ENCODE results near the gene PRAMEF17. TPM values are rescaled to one million over a fixed set of nuclear protein-coding genes. Genes with fewer than 3 reads are reported as not detected.
"Not testable (repeated sequence)": the region's sequence is repeated elsewhere in the genome, so short reads cannot be mapped to it uniquely, and the experiment has no call there.

PRAMEF17 gene
- total and polyA plus RNA-seq, 2 of the 8 experiments (the other 6 are each of a cell fraction or from before 2014, with no cell fraction given), result not detected

DNA sequence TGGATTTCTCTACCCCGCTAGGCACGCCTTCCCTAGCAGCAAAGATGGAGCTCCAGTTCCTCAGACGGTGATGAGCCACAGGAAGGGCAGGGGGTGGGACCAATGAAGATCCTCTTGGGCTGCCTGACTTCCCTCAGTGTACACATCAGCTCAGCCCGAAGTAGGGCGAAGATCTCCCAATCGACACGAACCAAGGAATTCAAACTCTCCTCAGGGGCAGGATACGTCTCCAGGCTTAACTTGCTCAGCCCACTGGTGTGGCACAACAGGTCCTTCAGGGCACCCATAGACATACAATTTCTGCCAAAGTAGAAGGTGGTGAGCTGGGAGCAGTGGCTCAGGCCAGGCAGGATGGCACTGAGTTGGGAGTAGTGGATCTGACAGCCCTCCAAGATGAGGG lies 46.9 kb upstream of the PRAMEF17 start:
- DNase-seq (ENCODE audit: low read depth in 1 of 2, low spot score in 2 of 2); H2AFZ ChIP-seq (ENCODE audit: low read length); H3K36me3 ChIP-seq (ENCODE audit: control insufficient read depth in 2 of 4, insufficient read depth in 4 of 4, low read length in 3 of 4); H4K8ac ChIP-seq (ENCODE audit: extremely low read depth, insufficient read depth, low read length); H2BK120ac ChIP-seq (replicated peaks; ENCODE audit: low read depth, low read length); H3K27ac ChIP-seq (ENCODE audit: low read depth, low read length); H3K4me3 ChIP-seq (ENCODE audit: extremely low read depth in 1 of 4, insufficient read depth in 2 of 4, low read depth in 3 of 4, low read length in 4 of 4); H3K9ac ChIP-seq (replicated peaks in 1 of 4; ENCODE audit: extremely low read depth in 1 of 4, low read depth in 3 of 4, low read length in 3 of 4); H3K56ac ChIP-seq (replicated peaks; ENCODE audit: insufficient read length, low read depth, low read length); H4K91ac ChIP-seq (replicated peaks; ENCODE audit: insufficient read length, low read length); FAIRE-seq; H4K20me1 ChIP-seq (replicated peaks in 1 of 2; ENCODE audit: control insufficient read depth in 1 of 2, insufficient read depth in 2 of 2, low read length in 2 of 2); H4K5ac ChIP-seq (ENCODE audit: insufficient read length, low read depth, low read length); H3K79me2 ChIP-seq (ENCODE audit: control insufficient read depth in 1 of 2, insufficient read depth in 2 of 2, low read length in 2 of 2); H3K14ac ChIP-seq (ENCODE audit: insufficient read length); H2BK5ac ChIP-seq (ENCODE audit: low read depth, low read length); H3K23me2 ChIP-seq (ENCODE audit: low read depth, low read length); H3K23ac ChIP-seq (ENCODE audit: insufficient read length); POLR2A ChIA-PET (ENCODE audit: partially characterized antibody); H3K27me3 ChIP-seq (replicated peaks in 1 of 4; ENCODE audit: control insufficient read depth in 3 of 4, extremely low read depth in 1 of 4, insufficient read depth in 3 of 4, low read length in 3 of 4); CTCF ChIA-PET (ENCODE audit: partially characterized antibody); H3K4me1 ChIP-seq (replicated peaks in 1 of 4; ENCODE audit: control insufficient read depth in 3 of 4, insufficient read depth in 4 of 4, low read length in 3 of 4); H3K4ac ChIP-seq (replicated peaks; ENCODE audit: insufficient read length, low read depth, low read length); H3K79me1 ChIP-seq (ENCODE audit: low read depth, low read length); H2BK12ac ChIP-seq (ENCODE audit: low read depth, low read length); H2BK20ac ChIP-seq (ENCODE audit: low read length); H2BK15ac ChIP-seq (ENCODE audit: low read length); H2AK5ac ChIP-seq (ENCODE audit: low read depth, low read length); H3K18ac ChIP-seq (ENCODE audit: extremely low read depth, low read length); H3K4me2 ChIP-seq (ENCODE audit: insufficient read depth in 1 of 2, low read depth in 2 of 2, low read length in 2 of 2): not testable (repeated sequence)
- 91% methylated on average over 7 of the region's 8 CpGs; no CpG with 5 or more reads in 1 of the 2 experiments for WGBS, 2 experiments (ENCODE audit: extremely low coverage in 1 of 2, insufficient coverage in 1 of 2, insufficient read length in 1 of 2, insufficient replicate concordance in 2 of 2, low coverage in 1 of 2, low lambda C conversion rate in 2 of 2, missing lambda C conversion rate in 1 of 2)
- peaks cover 0 to 25% of the 10 kb centered on the region in 2 experiments; a peak in 2 of 4 replicates for H3K9me3 ChIP-seq (ENCODE audit: insufficient read depth in 2 of 2, low read depth in 1 of 2, low read length in 1 of 2)

DNA sequence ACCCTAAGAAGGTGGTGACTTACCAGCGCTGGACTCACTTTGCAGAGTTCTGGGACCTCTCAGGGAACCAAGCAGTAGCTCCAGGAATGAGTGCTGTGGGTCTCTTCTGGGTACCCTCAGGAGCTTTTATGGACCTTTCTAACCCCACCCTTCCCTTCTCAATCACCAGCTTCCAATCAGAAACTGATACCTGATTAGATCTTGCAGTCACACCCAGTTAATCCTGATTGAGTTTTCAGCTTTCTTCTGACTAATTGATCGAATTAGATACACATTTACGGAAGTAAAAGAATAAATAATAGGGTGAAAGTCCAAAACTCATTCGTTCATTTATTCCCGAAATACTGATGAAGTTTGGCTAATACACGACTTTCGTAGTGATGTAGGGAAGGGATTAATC lies 42.4 kb upstream of the PRAMEF17 start, which contains the start of gene PRAMEF14:
Gene PRAMEF14 (minus strand): TSS at position 101 of the 400 bp plus-strand sequence. CDS start 1,820 bp downstream, outside the sequence.
- H3K4me1 ChIP-seq (replicated peaks in 1 of 4; ENCODE audit: control insufficient read depth in 3 of 4, insufficient read depth in 4 of 4, low read length in 3 of 4); H2BK120ac ChIP-seq (replicated peaks; ENCODE audit: low read depth, low read length); H3K18ac ChIP-seq (ENCODE audit: extremely low read depth, low read length); H2BK15ac ChIP-seq (ENCODE audit: low read length); H2BK12ac ChIP-seq (ENCODE audit: low read depth, low read length); H3K79me2 ChIP-seq (ENCODE audit: control insufficient read depth in 1 of 2, insufficient read depth in 2 of 2, low read length in 2 of 2); H3K27me3 ChIP-seq (replicated peaks in 1 of 4; ENCODE audit: control insufficient read depth in 3 of 4, extremely low read depth in 1 of 4, insufficient read depth in 3 of 4, low read length in 3 of 4); H3K56ac ChIP-seq (replicated peaks; ENCODE audit: insufficient read length, low read depth, low read length); H3K4ac ChIP-seq (replicated peaks; ENCODE audit: insufficient read length, low read depth, low read length); POLR2A ChIA-PET (ENCODE audit: partially characterized antibody); H3K27ac ChIP-seq (ENCODE audit: low read depth, low read length); H3K36me3 ChIP-seq (ENCODE audit: control insufficient read depth in 2 of 4, insufficient read depth in 4 of 4, low read length in 3 of 4); H4K20me1 ChIP-seq (replicated peaks in 1 of 2; ENCODE audit: control insufficient read depth in 1 of 2, insufficient read depth in 2 of 2, low read length in 2 of 2); H4K8ac ChIP-seq (ENCODE audit: extremely low read depth, insufficient read depth, low read length); H3K23ac ChIP-seq (ENCODE audit: insufficient read length); H3K4me3 ChIP-seq (ENCODE audit: extremely low read depth in 1 of 4, insufficient read depth in 2 of 4, low read depth in 3 of 4, low read length in 4 of 4); FAIRE-seq; H3K4me2 ChIP-seq (ENCODE audit: insufficient read depth in 1 of 2, low read depth in 2 of 2, low read length in 2 of 2); H3K79me1 ChIP-seq (ENCODE audit: low read depth, low read length); H3K23me2 ChIP-seq (ENCODE audit: low read depth, low read length); H4K5ac ChIP-seq (ENCODE audit: insufficient read length, low read depth, low read length); H2AFZ ChIP-seq (ENCODE audit: low read length); H4K91ac ChIP-seq (replicated peaks; ENCODE audit: insufficient read length, low read length); H2AK5ac ChIP-seq (ENCODE audit: low read depth, low read length); H2BK5ac ChIP-seq (ENCODE audit: low read depth, low read length); H3K14ac ChIP-seq (ENCODE audit: insufficient read length); DNase-seq (ENCODE audit: low read depth in 1 of 2, low spot score in 2 of 2); H2BK20ac ChIP-seq (ENCODE audit: low read length); CTCF ChIA-PET (ENCODE audit: partially characterized antibody); H3K9ac ChIP-seq (replicated peaks in 1 of 4; ENCODE audit: extremely low read depth in 1 of 4, low read depth in 3 of 4, low read length in 3 of 4): not testable (repeated sequence)
- H3K9me3 ChIP-seq (ENCODE audit: insufficient read depth in 2 of 2, low read depth in 1 of 2, low read length in 1 of 2), result peaks cover 0 to 19% of the 10 kb centered on the region in 2 experiments; a peak in 2 of 4 replicates
- 65% methylated on average over 7 of the region's 7 CpGs; no CpG with 5 or more reads in 1 of the 2 experiments for WGBS, 2 experiments (ENCODE audit: extremely low coverage in 1 of 2, insufficient coverage in 1 of 2, insufficient read length in 1 of 2, insufficient replicate concordance in 2 of 2, low coverage in 1 of 2, low lambda C conversion rate in 2 of 2, missing lambda C conversion rate in 1 of 2)
